Tibial artery (tissue), 4 donors: Measurements from ENCODE around the gene TRPC3.

ENCODE experiments used
- DNase-seq, 2 donors: peaks; one replicate each; pipeline ENCODE4 v3.0.0-alpha.2; 2019
- H3K27ac ChIP-seq, 2 donors: fragments of 200-600 bp; sonication (generic) in 1 of 2; 1 replicate in 1 of 2; 2 replicates in 1 of 2; pipeline ENCODE4 v1.5.1; 2018 to 2019; ENCODE audit warnings: mild to moderate bottlenecking in 1 of 2
- H3K27me3 ChIP-seq, 2 donors: fragments of 200-600 bp; sonication (generic) in 1 of 2; one replicate each; pipeline versions ENCODE4 v1.5.1 to v1.6.0; 2016 to 2019
- H3K36me3 ChIP-seq, 3 donors: fragments of 200-600 bp; sonication (generic) in 2 of 3; one replicate each; pipeline ENCODE4 v1.5.1; 2016 to 2019; ENCODE audit warnings: mild to moderate bottlenecking in 2 of 3
- H3K4me1 ChIP-seq, 4 donors: fragments of 200-600 bp; sonication (generic) in 2 of 4; 1 replicate in 3 of 4; 2 replicates in 1 of 4; pipeline ENCODE4 v1.5.1; 2016 to 2019
- H3K4me3 ChIP-seq, 2 donors: fragments of 200-600 bp; sonication (generic) in 1 of 2; 1 replicate in 1 of 2; 2 replicates in 1 of 2; pipeline ENCODE4 v1.5.1; 2018 to 2019; ENCODE audit warnings: mild to moderate bottlenecking in 2 of 2
- H3K9me3 ChIP-seq, 3 donors: fragments of 200-600 bp; sonication (generic) in 1 of 3; one replicate each; pipeline ENCODE4 v1.5.1; 2016 to 2019
- intact Hi-C: fragments of 100-400 bp; cut with DNase I; formaldehyde crosslinking; loops from one replicate; pipeline ENCODE4 v1.15.0; 2023; ENCODE audit warnings: low total_unique reads
- TF ChIP-seq, protein P1 (sequence below), 2 experiments: fragments of 200-600 bp in 1 of 2; fragments of 450-650 bp in 1 of 2; IDR thresholded peaks; one replicate each; pipeline ENCODE4 v1.5.1; 2017 to 2019; ENCODE audit warnings: antibody characterized with exemption in 2 of 2, mild to moderate bottlenecking in 1 of 2, moderate library complexity in 1 of 2

The TRPC3 gene

DNA sequence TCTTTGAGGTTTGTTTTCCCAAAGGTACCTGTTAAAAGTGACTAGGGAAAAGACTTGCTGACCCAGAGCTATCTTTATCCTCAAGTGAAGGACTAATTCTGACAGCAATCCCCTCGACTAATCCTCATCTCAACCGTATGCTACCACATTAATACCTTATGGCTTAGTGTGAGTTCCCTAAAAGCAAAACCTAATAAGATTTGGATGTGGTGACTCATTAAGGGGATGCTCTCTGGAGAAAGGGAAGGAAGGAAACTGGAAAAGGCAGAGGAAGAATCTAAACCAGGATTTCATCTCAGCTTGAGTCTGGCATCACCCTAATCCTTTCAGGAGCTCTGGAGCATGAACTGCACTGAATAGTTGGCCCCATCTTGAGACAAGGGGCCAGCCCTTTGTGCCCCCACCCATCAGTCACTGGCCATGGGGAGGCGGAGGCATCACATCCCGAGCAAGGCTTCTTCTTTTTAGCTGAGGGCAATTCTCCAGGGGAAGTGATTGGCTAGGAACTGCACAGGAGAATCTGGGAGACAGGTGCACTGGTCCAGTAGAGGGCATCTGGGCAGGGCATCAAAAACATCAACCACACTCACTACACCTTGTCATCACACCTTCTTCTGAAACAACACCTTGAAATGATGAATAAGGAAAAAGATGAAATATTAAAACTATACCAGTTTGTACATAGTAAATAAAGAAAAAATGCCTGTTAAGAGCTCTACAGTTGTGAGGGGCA lies 74.7 kb downstream of the TRPC3 start:
- H3K27me3 ChIP-seq: no peaks in the 10 kb centered on the region
- H3K36me3 ChIP-seq: no peaks in the 10 kb centered on the region
- no peaks in the 10 kb centered on the region for H3K4me1 ChIP-seq
- H3K9me3 ChIP-seq: no peaks in the 10 kb centered on the region
- no peak for DNase-seq
- H3K27ac ChIP-seq: no peak overlapping the region
- no peak overlapping the region for H3K4me3 ChIP-seq
- intact Hi-C loops: no loop called here
- TF ChIP-seq, protein P1, sequence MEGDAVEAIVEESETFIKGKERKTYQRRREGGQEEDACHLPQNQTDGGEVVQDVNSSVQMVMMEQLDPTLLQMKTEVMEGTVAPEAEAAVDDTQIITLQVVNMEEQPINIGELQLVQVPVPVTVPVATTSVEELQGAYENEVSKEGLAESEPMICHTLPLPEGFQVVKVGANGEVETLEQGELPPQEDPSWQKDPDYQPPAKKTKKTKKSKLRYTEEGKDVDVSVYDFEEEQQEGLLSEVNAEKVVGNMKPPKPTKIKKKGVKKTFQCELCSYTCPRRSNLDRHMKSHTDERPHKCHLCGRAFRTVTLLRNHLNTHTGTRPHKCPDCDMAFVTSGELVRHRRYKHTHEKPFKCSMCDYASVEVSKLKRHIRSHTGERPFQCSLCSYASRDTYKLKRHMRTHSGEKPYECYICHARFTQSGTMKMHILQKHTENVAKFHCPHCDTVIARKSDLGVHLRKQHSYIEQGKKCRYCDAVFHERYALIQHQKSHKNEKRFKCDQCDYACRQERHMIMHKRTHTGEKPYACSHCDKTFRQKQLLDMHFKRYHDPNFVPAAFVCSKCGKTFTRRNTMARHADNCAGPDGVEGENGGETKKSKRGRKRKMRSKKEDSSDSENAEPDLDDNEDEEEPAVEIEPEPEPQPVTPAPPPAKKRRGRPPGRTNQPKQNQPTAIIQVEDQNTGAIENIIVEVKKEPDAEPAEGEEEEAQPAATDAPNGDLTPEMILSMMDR (IDR thresholded peaks at IDR 0.05): no peak

DNA sequence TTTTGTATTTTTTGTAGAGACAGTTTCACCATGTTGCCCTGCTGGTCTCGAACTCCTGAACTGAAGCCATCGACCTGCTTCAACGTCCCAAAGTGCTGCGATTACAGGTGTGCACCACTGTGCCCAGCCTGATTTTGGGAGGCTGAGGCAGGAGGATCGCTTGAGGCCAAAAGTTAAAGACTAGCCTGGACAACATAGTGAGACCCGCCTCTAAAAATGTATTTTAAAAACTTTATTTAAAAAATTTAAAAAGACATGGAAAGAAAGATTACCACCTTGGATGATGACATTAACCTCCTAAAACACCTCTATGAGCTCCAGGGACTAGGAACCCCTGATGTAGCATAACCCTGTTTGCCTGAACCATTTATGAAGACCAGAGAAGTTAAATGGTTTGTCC lies 75.8 kb downstream of the TRPC3 start:
- TF ChIP-seq, protein P1 (IDR thresholded peaks at IDR 0.05): no peak

DNA sequence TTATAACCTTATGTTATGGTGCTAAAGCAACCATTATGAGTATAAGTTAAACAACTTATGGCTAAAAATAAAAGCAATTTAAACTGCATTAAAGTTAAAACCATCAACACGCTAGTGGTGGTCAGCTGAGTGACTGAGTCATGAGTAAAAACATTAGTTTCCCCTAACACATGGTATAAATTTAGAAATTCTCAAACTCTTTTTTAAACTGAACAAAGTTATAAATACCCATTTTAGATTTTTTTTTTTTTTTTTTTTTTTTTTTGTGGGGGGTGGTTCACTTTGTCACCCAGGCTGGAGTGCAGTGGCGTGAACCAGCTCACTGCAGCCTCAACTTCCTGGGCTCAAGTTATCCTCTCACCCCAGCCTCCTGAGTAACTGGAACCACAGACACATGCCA lies 76.2 kb downstream of the TRPC3 start:
- Histone ChIP-seq H3K4me1 (peaks cover 0 to 4% (median 0%) of the 10 kb centered on the region in 4 donors), H3K36me3 (no peaks in the 10 kb centered on the region), H3K27me3 (no peaks in the 10 kb centered on the region), H3K4me3 (no peak overlapping the region), H3K9me3 (no peaks in the 10 kb centered on the region), H3K27ac (no peak overlapping the region)
- TF ChIP-seq, protein P1 (IDR thresholded peaks at IDR 0.05): no peak
- no peak for DNase-seq
- intact Hi-C loops: no loop called here

More for the DNA sequence above, 75.8 kb downstream of the TRPC3 start:
- Histone ChIP-seq H3K4me3 (no peak overlapping the region), H3K4me1 (no peaks in the 10 kb centered on the region), H3K27me3 (no peaks in the 10 kb centered on the region), H3K36me3 (no peaks in the 10 kb centered on the region), H3K9me3 (no peaks in the 10 kb centered on the region), H3K27ac (no peak overlapping the region)
- intact Hi-C loops: no loop called here
- DNase-seq: no peak

DNA sequence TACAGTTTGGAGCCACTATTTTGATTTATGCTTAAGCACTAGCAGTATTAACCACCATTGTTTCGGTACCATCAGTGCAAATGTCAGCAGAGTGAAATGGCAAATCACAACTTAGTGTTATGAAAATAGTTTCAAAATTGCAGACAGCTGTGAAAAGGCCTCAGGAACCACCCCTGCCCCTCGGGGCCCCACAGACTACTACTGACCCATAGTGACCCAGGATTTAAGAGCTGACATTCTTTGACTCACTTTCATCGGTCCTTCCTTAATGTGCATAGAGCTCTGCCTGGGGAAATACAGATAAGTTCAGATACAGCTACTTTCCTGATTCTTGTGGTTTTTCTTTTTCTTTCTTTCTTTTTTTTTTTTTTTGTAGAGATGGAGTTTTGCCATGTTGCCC lies 78.3 kb downstream of the TRPC3 start:
- no peaks in the 10 kb centered on the region for H3K36me3 ChIP-seq
- TF ChIP-seq, protein P1 (IDR thresholded peaks at IDR 0.05): no peak
- no peak for DNase-seq
- no peak overlapping the region for H3K4me3 ChIP-seq
- intact Hi-C loops: loop anchor here (5.0 kb wide), 1 partner anchor 51 kb away; the partner anchor contains the start of gene CCNA2
- H3K27me3 ChIP-seq: no peaks in the 10 kb centered on the region
- no peak overlapping the region for H3K27ac ChIP-seq
- peaks cover 0 to 15% (median 6%) of the 10 kb centered on the region in 4 donors for H3K4me1 ChIP-seq
- H3K9me3 ChIP-seq: no peaks in the 10 kb centered on the region

DNA sequence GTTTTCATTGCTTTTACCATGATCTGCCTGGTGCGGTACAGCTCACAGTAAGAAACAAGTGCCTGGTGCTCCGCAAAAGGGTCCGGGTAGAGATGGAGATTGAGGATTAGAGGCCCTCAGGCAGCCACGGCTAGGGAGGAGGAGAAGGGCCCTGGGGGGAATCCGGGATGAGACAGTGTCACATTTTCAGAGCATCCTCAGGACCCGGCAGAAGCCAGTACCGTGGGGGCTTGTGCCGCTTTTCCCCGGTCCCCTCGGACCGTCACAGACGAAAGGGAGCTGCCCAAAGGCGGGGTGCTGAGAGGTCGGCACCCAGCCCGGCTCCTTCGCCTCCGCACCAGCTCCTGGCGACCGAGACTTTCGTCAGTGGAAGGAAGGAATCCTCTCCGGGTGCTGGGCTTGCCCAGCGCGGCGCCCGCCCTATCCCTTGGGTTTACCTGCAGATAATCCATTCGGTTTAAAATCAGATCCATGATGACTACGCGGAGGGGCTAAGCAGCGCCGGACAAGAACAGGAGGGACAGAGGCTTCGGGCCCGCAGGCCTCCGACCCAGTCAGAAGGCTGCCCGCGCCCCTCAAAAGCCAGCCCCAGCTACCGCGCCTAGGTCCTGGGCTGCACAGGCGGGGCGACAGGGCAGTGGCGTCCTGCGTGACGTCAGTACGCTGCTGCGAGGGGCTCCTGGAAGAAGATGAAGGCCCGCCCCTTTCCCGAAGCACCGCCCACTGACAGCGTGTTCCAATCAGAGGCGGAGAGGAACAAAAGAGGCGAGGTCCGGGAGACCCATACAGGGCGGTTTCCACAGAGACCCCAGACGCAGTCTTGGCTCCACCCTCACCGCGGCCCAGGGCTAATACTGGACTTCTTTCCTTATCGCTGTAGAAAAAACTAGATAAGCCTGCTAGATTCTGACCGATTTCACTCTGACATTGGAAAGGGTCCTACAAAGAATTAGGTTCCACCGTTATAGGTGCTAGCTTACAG lies 81.7 kb downstream of the TRPC3 start, which contains the start of gene BBS7:
Gene BBS7, minus strand, starts transcription at position 634 of the 982 bp plus-strand sequence. Its CDS starts 161 bp downstream, at position 473.
- Histone ChIP-seq H3K4me3 (peak within 1 kb of the TSS; percentile 86 to 90), H3K9me3 (no peaks in the 10 kb centered on the region), H3K27ac (peak within 1 kb of the TSS; percentile 93 to 94), H3K27me3 (no peaks in the 10 kb centered on the region), H3K36me3 (peaks cover 8 to 17% (median 13%) of the 10 kb centered on the region in 3 donors), H3K4me1 (peaks cover 0 to 15% (median 6%) of the 10 kb centered on the region in 4 donors)
- TF ChIP-seq, protein P1 (IDR thresholded peaks at IDR 0.05): no peak
- intact Hi-C loops: loop anchor here (5.0 kb wide), 1 partner anchor 48 kb away; the partner anchor contains the start of gene CCNA2
- DNase-seq: peak; percentile 98 to 99
